Ureter (tissue), 1 donor: ENCODE data around the gene TLR5. TPM values are rescaled to one million over a fixed set of nuclear protein-coding genes. Genes with fewer than 3 reads are reported as not detected.
A peak's percentile ranks its signal among the peaks of the same experiment; 100 is the strongest.

Experiments used
- DNase-seq: peaks from one replicate; pipeline ENCODE4 v3.0.0-alpha.2; 2020; ENCODE audit warnings: low spot score
- total RNA-seq: library from RNA; stranded (reverse); gene quantifications from one replicate; pipeline ENCODE4 v1.2.4, GENCODE V29; 2023
- donor health status: DM: yes; HTN: yes; CAD: no.

The TLR5 gene
- total RNA-seq, 1 donor from 2014 or later = 24.7 TPM

- peak; percentile 7 for DNase-seq
These were observed 4.8 kb upstream of the TLR5 start for GRCh38 chr1:223147873-223148272.

DNA sequence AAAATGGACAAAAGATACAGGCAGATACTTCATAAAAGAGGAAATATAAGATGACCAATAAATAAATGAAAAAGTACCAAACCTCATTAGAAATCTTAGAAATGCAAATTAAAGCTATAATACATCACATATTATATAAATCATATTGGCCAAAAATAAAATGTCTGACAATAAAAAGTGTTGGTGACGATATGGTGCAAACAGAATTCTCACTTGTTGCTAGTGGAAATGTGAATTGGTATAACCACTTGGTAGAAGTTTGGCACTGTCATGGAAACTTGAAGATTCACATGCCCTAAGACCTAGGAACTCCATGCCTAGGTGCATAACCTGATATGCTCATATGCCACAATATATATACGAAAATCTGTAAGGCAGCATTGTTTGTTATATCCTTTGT lies 4.4 kb upstream of the TLR5 start:
- DNase-seq = no peak

DNA sequence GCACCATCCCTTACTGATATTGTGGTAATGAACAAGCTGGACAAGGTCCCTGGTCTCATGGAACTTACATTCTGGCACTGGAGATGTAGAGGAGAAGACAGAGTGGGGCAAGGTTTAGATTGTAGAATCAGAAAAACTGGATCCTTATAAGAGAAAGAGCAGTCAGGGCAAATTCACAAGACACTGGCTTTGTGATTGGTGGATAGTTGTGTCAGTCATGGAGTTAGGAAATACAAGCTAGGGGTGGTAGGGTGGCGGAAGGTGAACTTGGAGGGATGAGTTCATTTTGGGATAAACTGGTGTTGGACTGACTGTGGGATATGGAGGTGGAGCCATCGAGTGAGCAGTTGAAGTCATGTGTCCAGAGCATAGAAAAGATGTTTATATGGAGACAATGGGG lies 3.7 kb upstream of the TLR5 start:
- DNase-seq = no peak

DNA sequence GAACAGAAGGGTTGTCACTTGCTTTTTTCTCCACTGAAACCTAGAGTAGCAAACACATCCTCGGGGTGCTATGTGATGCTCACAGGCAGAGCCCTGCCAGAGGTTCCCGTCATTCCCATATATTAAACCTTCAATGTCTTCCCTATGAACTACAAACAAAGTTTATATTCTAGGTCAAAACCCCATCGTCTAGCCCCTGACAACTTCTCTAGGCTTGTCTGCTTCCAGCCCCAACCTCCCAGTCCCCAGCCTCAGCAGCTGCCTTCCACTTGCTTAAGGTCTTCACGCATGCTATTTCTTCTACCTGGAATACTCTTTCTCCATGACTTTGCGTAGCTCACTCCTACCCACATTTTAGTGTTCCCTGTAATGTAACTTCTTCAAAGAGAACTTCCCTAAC lies 1.9 kb upstream of the TLR5 start:
- DNase-seq = no peak

GRCh38 chr1:223144431-223144830 lies 1.4 kb upstream of the TLR5 start:
- DNase-seq = no peak

GRCh38 chr1:223143537-223144248 lies 645 bp upstream of the TLR5 start:
- no peak for DNase-seq

DNA sequence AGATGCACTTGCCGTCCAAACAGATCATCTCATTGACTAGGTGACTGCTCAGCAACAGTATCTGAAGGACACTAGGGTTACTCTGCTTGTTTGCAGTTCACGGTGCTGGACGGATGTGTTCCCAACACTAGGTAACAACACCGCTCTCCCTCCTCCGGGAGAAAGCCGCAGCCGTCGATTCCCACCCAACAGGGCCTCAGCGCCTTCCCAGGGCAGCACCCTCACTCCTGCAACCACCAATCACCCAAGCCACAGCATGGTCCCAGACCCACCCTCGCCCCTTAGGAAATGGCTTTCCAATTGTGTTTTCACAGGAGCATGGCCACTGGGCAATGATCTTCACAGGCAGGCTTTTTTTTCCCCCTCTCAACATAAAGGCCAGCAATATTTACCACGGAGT lies 779 bp downstream of the TLR5 start:
- DNase-seq = no peak

DNA sequence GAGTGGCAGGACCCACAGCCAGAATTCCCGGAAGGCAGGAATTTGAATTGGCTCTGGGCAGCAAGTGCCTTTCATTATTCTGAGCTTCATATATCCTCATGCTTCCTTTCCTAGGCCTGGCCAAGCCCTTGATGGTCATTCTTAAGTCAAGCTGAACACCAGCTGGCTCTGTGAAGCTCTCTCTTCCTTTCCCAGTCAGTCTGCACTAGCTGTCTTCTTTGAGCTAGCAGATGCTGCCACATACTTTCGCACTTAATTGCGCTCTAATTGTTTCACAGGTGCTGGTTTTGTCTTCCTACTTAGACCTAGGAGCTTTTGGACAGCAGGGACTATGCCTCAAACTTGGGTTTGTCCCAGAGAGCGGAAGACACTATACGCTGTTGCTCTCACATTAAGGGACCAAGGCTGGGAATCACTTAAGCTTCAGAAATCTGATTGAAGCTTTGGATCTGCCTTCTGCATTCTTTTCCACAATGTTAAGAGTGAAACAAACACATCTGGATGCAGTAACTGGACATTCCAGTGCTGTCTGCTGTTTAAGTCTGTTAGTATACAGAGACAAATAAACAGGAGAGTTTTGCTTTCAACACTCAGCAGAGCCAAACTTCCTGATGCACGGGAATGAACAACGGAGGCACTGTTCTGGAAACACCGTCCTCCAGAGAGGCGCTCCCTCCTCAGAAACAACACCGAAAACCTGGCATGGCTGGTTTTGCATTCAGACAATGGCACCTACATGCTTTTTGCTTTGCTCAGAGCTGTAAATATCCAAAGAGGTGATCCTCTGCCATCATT lies 2.2 kb downstream of the TLR5 start:
- DNase-seq = no peak

- peak; percentile 69 for DNase-seq
These were observed 5.5 kb downstream of the TLR5 start for GRCh38 chr1:223137455-223138085.

- no peak for DNase-seq
These were observed 7.0 kb downstream of the TLR5 start for GRCh38 chr1:223136086-223136485.

DNA sequence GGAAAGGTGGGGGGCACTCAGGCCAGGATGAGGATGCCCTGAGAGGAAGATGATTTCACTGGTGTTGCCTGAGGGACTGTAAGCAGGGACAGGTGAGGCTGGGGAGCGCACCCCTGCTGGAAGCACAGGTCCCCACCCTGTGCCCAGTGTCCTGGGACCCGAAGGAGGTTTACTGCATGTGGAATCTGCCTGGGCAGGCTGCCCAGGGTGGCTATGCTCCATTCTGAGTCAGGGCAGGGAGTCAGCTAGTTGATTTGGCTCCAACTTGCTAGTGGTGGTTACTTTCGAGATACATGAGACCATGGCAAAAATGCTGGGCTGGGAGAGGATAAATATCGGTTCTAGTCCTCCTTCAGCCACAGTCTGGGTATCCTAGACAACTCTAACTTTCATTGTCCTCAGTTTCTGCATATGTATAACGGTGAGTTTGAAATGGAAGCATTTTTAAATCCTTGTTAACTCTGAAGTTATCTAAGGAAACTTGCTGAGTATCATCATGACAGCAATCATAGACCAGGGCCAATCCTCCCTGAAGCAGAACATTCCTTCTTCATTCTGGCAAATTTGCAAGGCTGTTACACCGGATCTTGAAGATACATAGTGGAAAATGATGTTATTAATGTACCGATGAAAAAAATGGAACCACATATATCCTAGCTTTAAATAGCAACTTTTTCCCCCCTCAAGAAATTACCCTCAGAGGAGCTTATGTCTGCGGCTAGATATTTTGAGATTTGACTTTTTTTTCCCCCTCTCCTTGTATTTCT lies 7.7 kb downstream of the TLR5 start:
- peak; percentile 65 for DNase-seq

DNA sequence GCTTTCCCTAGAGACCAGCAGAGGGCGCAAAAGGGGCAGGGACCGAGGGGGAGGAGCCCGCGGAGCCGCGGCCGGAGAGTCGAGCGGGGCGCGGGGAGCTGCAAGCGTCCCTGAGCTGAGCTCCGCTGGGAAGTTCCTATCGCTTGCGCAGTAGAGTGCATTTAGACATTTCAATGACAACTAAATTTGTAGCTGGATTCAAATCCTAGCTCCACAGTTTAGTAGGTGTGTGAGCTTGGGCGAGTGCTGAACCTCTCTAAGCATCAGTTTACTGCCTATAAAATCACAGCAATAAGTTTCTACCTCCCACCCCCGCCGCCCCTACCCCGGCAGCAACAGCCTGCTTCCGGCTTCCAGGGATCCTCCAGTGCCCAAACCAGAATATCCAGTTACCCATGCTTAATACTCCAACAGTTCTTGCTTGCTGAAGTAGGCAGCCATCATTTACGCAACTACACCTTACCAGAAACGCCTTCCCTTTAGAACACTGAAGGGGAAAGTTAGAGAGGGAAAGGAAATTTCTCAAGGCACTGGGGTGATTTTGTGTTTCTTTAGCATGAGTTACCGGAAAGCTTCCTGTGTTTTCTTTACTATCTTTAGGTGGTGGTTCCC lies 9.1 kb downstream of the TLR5 start:
- DNase-seq = peak; percentile 90

DNA sequence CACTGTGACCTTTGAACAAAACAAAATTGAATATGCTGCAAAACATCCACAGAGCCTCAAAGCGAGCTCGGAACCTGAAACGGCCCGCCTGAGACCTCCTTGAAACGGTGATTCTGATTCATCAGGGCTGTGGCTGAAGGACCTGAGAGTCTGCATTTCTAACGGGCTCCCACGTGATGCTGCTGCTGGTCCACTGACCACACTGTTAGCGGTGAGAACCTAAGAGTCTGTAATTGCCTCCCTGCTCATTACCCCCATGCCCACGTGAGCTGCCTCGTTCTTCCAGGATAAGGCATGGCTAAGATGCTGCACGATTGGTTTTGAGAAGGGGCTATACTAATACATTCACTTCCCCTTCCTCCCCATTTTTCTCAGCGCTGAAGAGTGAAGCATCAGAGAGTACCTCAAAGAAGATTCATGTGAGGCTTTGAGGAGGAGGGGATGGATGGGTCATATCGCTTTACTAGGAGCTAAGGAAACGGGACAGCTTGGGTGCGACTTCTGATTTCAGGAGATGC lies 9.7 kb downstream of the TLR5 start:
- DNase-seq = no peak

DNA sequence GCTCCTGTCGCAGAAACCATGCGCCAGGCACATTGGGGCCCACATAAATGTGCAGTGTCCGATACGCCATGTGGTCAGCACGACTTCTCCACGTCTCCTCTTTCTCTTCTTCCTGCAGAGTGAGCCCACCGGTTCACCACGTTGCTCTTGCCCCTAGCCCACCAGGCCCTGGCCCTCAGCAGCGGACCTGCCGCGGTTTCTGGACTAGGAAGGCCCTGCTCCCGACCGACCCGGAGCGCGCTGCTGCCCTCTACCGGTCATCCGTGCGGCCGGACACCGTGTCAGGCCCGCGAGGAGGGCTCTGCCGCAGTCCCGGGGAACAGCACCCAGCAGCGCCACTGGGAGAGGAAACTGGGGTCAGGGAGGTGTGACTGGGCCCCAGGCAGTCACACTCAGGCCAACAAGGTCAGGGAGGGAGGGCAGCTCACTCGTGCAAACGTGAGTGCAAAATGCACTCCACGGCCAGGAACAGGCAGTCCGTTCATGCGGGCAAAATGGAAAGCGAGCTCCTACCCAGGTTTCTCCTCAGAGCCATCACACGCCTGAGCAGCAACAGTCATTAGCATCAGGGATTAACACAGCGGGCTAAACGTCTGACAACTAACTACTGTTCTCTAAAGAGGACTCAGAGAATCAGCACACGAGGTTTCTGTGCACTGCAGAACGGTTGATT lies 13.7 kb downstream of the TLR5 start:
- DNase-seq = peak; percentile 65

GRCh38 chr1:223126741-223127140 lies 16.3 kb downstream of the TLR5 start:
- no peak for DNase-seq

DNA sequence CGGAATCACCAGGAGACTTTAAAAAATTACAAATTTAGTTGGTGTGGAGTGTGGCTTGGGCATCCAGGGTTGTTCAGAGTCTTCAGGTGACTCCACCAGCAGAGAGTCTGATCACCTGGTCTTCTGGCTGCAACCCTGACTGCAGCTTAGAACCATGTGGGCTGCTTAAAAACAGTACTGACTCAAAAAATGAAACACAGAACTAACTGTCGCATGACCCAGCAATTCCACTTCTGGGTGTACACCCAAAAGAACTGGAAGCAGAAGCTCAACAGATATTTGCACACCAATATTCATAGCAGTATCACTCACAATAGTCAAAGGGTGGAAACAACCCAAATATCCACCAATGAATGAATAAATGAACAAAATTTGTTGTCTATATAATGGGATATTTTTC lies 17.3 kb downstream of the TLR5 start:
- no peak for DNase-seq

DNA sequence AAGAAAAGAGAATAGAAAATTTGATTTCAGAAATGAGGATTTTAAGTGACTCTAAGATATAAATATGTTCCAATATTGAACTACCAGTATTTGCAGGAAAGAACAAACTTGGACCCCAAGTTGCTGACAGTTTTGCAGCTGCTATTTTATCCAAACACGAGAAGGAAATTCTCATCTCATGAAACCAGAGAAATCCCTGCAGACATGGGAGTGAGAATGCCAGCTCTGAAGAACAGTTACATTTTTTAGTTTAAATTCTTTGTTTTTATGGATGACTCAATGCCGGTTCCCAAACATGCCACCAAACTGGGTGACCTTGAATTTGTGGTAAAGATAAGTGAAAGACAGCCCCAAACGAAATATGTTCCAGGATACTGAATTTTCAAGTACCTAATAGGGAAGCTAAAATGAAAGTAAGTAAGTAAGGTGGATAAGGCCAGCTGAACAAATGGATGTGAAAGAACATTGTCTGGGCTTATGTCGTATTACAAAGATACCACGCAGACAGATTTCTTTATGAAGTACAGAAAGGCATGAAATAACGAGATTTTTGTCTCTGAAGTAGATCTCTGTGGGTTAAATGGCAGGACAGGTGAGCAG lies 19.9 kb downstream of the TLR5 start:
- no peak for DNase-seq

- no peak for DNase-seq
These were observed 24.6 kb downstream of the TLR5 start for GRCh38 chr1:223118418-223118817.

DNA sequence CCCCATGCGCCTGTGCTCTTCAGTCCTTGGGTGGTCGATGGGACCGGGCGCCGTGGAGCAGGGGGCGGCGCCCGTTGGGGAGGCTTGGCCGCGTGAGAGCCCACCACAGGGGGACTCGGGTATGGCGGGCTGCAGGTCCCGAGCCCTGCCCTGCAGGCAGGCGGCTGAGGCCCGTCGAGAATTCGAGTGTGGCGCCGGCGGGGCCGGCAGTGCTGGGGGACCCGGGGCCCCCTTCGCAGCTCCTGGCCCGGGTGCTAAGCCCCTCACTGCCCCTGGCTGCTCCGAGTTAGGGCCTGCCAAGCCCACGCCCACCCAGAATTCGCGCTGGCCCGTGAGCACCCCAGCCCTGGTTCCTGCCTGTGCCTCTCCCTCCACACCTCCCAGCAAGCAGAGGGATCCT lies 26.1 kb downstream of the TLR5 start:
- DNase-seq = no peak

GRCh38 chr1:223114871-223115270 lies 28.2 kb downstream of the TLR5 start:
- no peak for DNase-seq

GRCh38 chr1:223110952-223111351 lies 32.1 kb downstream of the TLR5 start:
- DNase-seq = no peak
